GM23338 (cell line): ENCODE results near the gene CLDN22.

ENCODE experiments used
- CREB1 ChIP-seq: fragments of 250-450 bp; sonication (Bioruptor Pico); IDR thresholded peaks from 2 replicates; pipeline ENCODE4 v1.5.0; 2020; ENCODE audit warnings: low read depth, mild to moderate bottlenecking, moderate library complexity
- EZH2 ChIP-seq: fragments of 200-600 bp; sonication (generic); IDR thresholded peaks from one replicate; pipeline ENCODE4 v1.8.0; 2017; ENCODE audit warnings: antibody characterized with exemption, mild to moderate bottlenecking, low read depth; ENCODE audit not compliant: unreplicated experiment
- EZH2phosphoT487 ChIP-seq: fragments of 200-600 bp; sonication (generic); IDR thresholded peaks from one replicate; pipeline ENCODE4 v1.8.1; 2018; ENCODE audit warnings: antibody characterized with exemption; ENCODE audit not compliant: unreplicated experiment
- JUNB ChIP-seq: IDR thresholded peaks from one replicate; pipeline ENCODE4 v1.6.1; 2016; ENCODE audit warnings: antibody characterized with exemption; ENCODE audit not compliant: unreplicated experiment
- NANOG ChIP-seq: IDR thresholded peaks from 2 replicates; pipeline ENCODE4 v1.6.1; 2016; ENCODE audit warnings: antibody characterized with exemption, borderline replicate concordance
- POLR2AphosphoS5 ChIP-seq: IDR thresholded peaks from 2 replicates; pipeline ENCODE4 v1.6.1; 2016; ENCODE audit warnings: antibody characterized with exemption, low read depth
- STAT1 ChIP-seq: IDR thresholded peaks from one replicate; pipeline ENCODE4 v1.6.1; 2016; ENCODE audit warnings: antibody characterized with exemption; ENCODE audit not compliant: unreplicated experiment
- ZNF114 ChIP-seq: fragments of 250-450 bp; sonication (Bioruptor Pico); IDR thresholded peaks from 2 replicates; pipeline ENCODE4 v1.5.0; 2020; ENCODE audit warnings: mild to moderate bottlenecking, moderate library complexity
- ZNF331 ChIP-seq: fragments of 250-450 bp; sonication (Bioruptor Pico); IDR thresholded peaks from 2 replicates; pipeline ENCODE4 v1.5.0; 2020; ENCODE audit warnings: low read depth, mild to moderate bottlenecking, moderate library complexity
- TF ChIP-seq, protein P1 (sequence below), 2 experiments: fragments of 200-600 bp in 1 of 2; sonication (generic) in 1 of 2; conservative IDR thresholded peaks; 2 replicates each; pipeline versions ENCODE4 v1.5.1 to v1.6.1; 2016 to 2017; ENCODE audit warnings: antibody characterized with exemption in 2 of 2, low read depth in 2 of 2, mild to moderate bottlenecking in 2 of 2, moderate library complexity in 1 of 2
- TF ChIP-seq, protein P2 (sequence below): IDR thresholded peaks from 2 replicates; pipeline ENCODE4 v1.6.1; 2016; ENCODE audit warnings: antibody characterized with exemption
- TF ChIP-seq, protein P3 (sequence below): IDR thresholded peaks from one replicate; pipeline ENCODE4 v1.6.1; 2018; ENCODE audit warnings: antibody characterized with exemption; ENCODE audit not compliant: unreplicated experiment
- TF ChIP-seq, protein P4 (sequence below): fragments of 250-450 bp; sonication (Bioruptor Pico); IDR thresholded peaks from 2 replicates; pipeline ENCODE4 v1.5.0; 2020; ENCODE audit warnings: mild to moderate bottlenecking, moderate library complexity

DNA sequence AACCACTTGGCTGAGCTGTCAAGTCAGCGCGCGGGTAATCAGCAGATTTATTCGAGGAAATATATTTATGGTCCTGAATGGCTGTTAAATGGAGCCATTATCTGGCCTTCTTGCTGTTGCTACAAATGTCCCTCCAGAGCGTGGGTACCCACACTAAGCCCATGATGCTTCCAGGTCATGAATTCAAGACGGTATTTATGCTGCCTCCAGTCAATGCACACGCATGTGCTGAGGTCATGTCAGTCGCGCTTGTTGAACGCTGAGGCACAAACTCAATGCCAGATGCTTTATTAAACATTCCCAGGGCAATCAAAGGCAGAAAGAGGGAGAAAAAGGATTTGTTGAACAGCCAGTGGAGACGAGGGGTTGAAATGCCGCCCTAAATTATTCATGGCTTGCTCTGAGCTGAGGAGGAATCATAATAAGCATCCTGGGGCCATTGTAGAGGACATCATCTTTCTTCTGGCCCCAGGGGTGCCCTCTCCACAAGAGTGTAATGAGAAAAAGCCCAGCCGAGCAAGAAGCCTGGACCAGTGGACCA is 38.2 kb upstream of the CLDN22 start:
- TF ChIP-seq, protein P1, sequence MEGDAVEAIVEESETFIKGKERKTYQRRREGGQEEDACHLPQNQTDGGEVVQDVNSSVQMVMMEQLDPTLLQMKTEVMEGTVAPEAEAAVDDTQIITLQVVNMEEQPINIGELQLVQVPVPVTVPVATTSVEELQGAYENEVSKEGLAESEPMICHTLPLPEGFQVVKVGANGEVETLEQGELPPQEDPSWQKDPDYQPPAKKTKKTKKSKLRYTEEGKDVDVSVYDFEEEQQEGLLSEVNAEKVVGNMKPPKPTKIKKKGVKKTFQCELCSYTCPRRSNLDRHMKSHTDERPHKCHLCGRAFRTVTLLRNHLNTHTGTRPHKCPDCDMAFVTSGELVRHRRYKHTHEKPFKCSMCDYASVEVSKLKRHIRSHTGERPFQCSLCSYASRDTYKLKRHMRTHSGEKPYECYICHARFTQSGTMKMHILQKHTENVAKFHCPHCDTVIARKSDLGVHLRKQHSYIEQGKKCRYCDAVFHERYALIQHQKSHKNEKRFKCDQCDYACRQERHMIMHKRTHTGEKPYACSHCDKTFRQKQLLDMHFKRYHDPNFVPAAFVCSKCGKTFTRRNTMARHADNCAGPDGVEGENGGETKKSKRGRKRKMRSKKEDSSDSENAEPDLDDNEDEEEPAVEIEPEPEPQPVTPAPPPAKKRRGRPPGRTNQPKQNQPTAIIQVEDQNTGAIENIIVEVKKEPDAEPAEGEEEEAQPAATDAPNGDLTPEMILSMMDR (conservative IDR thresholded peaks at IDR 0.05; ENCODE audit: low read depth in 2 of 2) = no peak
- TF ChIP-seq ZNF114 (CRISPR knock-in tag) (no peak), POLR2AphosphoS5 (no peak), EZH2 (no peak), EZH2phosphoT487 (no peak), NANOG (no peak), CREB1 (CRISPR knock-in tag) (no peak), JUNB (no peak), STAT1 (no peak), ZNF331 (CRISPR knock-in tag) (no peak)
- TF ChIP-seq, protein P2, sequence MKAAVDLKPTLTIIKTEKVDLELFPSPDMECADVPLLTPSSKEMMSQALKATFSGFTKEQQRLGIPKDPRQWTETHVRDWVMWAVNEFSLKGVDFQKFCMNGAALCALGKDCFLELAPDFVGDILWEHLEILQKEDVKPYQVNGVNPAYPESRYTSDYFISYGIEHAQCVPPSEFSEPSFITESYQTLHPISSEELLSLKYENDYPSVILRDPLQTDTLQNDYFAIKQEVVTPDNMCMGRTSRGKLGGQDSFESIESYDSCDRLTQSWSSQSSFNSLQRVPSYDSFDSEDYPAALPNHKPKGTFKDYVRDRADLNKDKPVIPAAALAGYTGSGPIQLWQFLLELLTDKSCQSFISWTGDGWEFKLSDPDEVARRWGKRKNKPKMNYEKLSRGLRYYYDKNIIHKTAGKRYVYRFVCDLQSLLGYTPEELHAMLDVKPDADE = no peak
- TF ChIP-seq, protein P3, sequence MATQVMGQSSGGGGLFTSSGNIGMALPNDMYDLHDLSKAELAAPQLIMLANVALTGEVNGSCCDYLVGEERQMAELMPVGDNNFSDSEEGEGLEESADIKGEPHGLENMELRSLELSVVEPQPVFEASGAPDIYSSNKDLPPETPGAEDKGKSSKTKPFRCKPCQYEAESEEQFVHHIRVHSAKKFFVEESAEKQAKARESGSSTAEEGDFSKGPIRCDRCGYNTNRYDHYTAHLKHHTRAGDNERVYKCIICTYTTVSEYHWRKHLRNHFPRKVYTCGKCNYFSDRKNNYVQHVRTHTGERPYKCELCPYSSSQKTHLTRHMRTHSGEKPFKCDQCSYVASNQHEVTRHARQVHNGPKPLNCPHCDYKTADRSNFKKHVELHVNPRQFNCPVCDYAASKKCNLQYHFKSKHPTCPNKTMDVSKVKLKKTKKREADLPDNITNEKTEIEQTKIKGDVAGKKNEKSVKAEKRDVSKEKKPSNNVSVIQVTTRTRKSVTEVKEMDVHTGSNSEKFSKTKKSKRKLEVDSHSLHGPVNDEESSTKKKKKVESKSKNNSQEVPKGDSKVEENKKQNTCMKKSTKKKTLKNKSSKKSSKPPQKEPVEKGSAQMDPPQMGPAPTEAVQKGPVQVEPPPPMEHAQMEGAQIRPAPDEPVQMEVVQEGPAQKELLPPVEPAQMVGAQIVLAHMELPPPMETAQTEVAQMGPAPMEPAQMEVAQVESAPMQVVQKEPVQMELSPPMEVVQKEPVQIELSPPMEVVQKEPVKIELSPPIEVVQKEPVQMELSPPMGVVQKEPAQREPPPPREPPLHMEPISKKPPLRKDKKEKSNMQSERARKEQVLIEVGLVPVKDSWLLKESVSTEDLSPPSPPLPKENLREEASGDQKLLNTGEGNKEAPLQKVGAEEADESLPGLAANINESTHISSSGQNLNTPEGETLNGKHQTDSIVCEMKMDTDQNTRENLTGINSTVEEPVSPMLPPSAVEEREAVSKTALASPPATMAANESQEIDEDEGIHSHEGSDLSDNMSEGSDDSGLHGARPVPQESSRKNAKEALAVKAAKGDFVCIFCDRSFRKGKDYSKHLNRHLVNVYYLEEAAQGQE = no peak
- TF ChIP-seq, protein P4, sequence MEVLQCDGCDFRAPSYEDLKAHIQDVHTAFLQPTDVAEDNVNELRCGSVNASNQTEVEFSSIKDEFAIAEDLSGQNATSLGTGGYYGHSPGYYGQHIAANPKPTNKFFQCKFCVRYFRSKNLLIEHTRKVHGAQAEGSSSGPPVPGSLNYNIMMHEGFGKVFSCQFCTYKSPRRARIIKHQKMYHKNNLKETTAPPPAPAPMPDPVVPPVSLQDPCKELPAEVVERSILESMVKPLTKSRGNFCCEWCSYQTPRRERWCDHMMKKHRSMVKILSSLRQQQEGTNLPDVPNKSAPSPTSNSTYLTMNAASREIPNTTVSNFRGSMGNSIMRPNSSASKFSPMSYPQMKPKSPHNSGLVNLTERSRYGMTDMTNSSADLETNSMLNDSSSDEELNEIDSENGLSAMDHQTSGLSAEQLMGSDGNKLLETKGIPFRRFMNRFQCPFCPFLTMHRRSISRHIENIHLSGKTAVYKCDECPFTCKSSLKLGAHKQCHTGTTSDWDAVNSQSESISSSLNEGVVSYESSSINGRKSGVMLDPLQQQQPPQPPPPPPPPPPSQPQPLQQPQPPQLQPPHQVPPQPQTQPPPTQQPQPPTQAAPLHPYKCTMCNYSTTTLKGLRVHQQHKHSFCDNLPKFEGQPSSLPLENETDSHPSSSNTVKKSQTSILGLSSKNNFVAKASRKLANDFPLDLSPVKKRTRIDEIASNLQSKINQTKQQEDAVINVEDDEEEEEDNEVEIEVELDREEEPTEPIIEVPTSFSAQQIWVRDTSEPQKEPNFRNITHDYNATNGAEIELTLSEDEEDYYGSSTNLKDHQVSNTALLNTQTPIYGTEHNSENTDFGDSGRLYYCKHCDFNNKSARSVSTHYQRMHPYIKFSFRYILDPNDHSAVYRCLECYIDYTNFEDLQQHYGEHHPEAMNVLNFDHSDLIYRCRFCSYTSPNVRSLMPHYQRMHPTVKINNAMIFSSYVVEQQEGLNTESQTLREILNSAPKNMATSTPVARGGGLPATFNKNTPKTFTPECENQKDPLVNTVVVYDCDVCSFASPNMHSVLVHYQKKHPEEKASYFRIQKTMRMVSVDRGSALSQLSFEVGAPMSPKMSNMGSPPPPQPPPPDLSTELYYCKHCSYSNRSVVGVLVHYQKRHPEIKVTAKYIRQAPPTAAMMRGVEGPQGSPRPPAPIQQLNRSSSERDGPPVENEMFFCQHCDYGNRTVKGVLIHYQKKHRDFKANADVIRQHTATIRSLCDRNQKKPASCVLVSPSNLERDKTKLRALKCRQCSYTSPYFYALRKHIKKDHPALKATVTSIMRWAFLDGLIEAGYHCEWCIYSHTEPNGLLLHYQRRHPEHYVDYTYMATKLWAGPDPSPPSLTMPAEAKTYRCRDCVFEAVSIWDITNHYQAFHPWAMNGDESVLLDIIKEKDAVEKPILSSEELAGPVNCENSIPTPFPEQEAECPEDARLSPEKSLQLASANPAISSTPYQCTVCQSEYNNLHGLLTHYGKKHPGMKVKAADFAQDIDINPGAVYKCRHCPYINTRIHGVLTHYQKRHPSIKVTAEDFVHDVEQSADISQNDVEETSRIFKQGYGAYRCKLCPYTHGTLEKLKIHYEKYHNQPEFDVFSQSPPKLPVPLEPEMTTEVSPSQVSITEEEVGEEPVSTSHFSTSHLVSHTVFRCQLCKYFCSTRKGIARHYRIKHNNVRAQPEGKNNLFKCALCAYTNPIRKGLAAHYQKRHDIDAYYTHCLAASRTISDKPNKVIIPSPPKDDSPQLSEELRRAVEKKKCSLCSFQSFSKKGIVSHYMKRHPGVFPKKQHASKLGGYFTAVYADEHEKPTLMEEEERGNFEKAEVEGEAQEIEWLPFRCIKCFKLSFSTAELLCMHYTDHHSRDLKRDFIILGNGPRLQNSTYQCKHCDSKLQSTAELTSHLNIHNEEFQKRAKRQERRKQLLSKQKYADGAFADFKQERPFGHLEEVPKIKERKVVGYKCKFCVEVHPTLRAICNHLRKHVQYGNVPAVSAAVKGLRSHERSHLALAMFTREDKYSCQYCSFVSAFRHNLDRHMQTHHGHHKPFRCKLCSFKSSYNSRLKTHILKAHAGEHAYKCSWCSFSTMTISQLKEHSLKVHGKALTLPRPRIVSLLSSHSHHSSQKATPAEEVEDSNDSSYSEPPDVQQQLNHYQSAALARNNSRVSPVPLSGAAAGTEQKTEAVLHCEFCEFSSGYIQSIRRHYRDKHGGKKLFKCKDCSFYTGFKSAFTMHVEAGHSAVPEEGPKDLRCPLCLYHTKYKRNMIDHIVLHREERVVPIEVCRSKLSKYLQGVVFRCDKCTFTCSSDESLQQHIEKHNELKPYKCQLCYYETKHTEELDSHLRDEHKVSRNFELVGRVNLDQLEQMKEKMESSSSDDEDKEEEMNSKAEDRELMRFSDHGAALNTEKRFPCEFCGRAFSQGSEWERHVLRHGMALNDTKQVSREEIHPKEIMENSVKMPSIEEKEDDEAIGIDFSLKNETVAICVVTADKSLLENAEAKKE (CRISPR knock-in tag) = no peak
